ENCODE results near the gene DUSP2. TPM values are rescaled to one million over a fixed set of nuclear protein-coding genes. Genes with fewer than 3 reads are reported as not detected.

The DUSP2 gene
- total and polyA plus RNA-seq, 2 experiments from 2014 or later, result 6.6 to 13.0 TPM

- H3K27me3 Mint-ChIP-seq (ENCODE audit: insufficient read depth, low read depth, poor library complexity), result peaks cover 2% of the 10 kb centered on the region
- no peaks in the 10 kb centered on the region for H3K4me1 Mint-ChIP-seq
- no peak for DNase-seq (ENCODE audit: low spot score)
- H3K4me1 ChIP-seq (ENCODE audit: insufficient read depth), result no peaks in the 10 kb centered on the region
- no peaks in the 10 kb centered on the region for H3K79me2 ChIP-seq (replicated peaks; ENCODE audit: insufficient read depth)
- H3K4me3 ChIP-seq, result no peak overlapping the region
- H3K9me3 Mint-ChIP-seq, result no peaks in the 10 kb centered on the region
- TF ChIP-seq ETS1 (IDR thresholded peaks at IDR 0.05), result no peak
- no peak overlapping the region for H2AFZ ChIP-seq
- no peaks in the 10 kb centered on the region for H3F3A ChIP-seq (replicated peaks; ENCODE audit: low read depth)
- ATAC-seq, result no peak
- no peaks in the 10 kb centered on the region for H3K9me2 ChIP-seq (ENCODE audit: insufficient read depth)
- H3K4me2 ChIP-seq, result no peak overlapping the region
- no peaks in the 10 kb centered on the region for H3K36me3 ChIP-seq (ENCODE audit: insufficient read depth)
- H3K36me3 Mint-ChIP-seq (ENCODE audit: low read depth), result no peaks in the 10 kb centered on the region
- H3K27ac Mint-ChIP-seq, result no peak overlapping the region
- H3K4me3 Mint-ChIP-seq, result no peak overlapping the region
- no peaks in the 10 kb centered on the region for H4K20me1 ChIP-seq (replicated peaks; ENCODE audit: insufficient read depth)
- no peaks in the 10 kb centered on the region for H3K27me3 ChIP-seq (ENCODE audit: insufficient read depth)
- no peak overlapping the region for H3K27ac ChIP-seq (ENCODE audit: low read depth)
Measured at GRCh38 chr2:96175951-96176350, 30.7 kb upstream of the DUSP2 start.

DNA sequence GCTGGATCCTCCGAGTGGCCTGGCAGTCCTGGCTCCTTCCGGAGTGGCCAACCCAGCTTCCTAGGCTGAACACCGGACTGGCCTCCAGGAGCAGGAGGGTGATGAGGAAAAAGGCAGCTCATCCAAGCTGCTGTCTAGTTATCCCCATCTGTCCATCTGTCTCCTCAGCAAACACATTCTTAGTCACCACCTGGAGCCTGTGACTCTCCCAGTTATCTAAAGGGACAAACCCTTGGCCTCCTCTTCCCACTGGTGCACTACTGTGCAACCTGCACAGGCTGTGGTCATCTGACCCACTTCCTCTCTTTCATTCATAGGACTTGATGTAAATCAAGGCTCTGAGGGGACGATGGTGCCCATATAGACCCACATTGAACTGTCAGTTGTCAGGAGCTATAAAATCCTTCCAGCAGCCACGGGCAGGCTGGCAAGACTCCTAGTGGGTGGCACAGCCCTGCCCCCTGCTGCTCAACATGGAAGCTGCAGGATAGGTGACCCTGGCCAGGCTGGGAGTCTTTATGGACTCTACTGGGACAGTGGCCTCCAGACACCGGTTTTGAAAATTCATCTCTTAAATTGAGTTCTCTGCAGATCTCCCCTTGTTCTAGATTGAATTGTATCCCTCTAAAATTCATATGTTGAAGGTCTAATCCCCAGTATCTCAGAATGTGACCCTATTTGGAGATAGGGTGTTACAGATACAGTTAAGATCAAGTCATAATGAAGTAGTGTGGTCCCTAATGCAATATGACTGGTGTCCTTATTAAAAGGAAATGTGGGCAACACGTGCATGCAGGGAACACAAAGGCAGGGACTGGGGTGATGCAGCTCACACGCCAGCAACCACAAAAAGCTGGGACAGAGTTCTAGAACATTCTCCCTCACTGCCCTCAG lies 29.3 kb upstream of the DUSP2 start:
- no peak overlapping the region for H2AFZ ChIP-seq
- peaks cover 2% of the 10 kb centered on the region for H3K27me3 Mint-ChIP-seq (ENCODE audit: insufficient read depth, low read depth, poor library complexity)
- H3K27ac ChIP-seq (ENCODE audit: low read depth), result no peak overlapping the region
- no peaks in the 10 kb centered on the region for H3K79me2 ChIP-seq (replicated peaks; ENCODE audit: insufficient read depth)
- H3K4me1 Mint-ChIP-seq, result no peaks in the 10 kb centered on the region
- no peak overlapping the region for H3K4me3 ChIP-seq
- H3K4me1 ChIP-seq (ENCODE audit: insufficient read depth), result no peaks in the 10 kb centered on the region
- no peak overlapping the region for H3K4me2 ChIP-seq
- no peaks in the 10 kb centered on the region for H3K9me2 ChIP-seq (ENCODE audit: insufficient read depth)
- peaks cover 11% of the 10 kb centered on the region for H3K9me3 Mint-ChIP-seq
- DNase-seq (ENCODE audit: low spot score) (peak; percentile 85), ATAC-seq (peak; percentile 98)
- no peaks in the 10 kb centered on the region for H3K36me3 ChIP-seq (ENCODE audit: insufficient read depth)
- no peaks in the 10 kb centered on the region for H4K20me1 ChIP-seq (replicated peaks; ENCODE audit: insufficient read depth)
- TF ChIP-seq STAT1 (IDR thresholded peaks at IDR 0.05; ENCODE audit: unreplicated experiment), result no peak
- no peak for TF ChIP-seq ZNF114 (CRISPR knock-in tag; IDR thresholded peaks at IDR 0.05)
- peak; percentile 83 to 96 for TF ChIP-seq CTCF (conservative IDR thresholded peaks at IDR 0.05; ENCODE audit: low read depth in 2 of 2)
- no peak for TF ChIP-seq REST (IDR thresholded peaks at IDR 0.05; ENCODE audit: unreplicated experiment)
- no peak for TF ChIP-seq NANOG (IDR thresholded peaks at IDR 0.05; ENCODE audit: borderline replicate concordance)
- no peak for TF ChIP-seq ZNF462 (CRISPR knock-in tag; IDR thresholded peaks at IDR 0.05)
- H3F3A ChIP-seq (replicated peaks; ENCODE audit: low read depth), result no peaks in the 10 kb centered on the region
- H3K36me3 Mint-ChIP-seq (ENCODE audit: low read depth), result no peaks in the 10 kb centered on the region
- no peak overlapping the region for H3K27ac Mint-ChIP-seq
- no peaks in the 10 kb centered on the region for H3K27me3 ChIP-seq (ENCODE audit: insufficient read depth)
- no peak overlapping the region for H3K4me3 Mint-ChIP-seq

Data from GM23338 (cell line).